GM23338 (cell line): ENCODE measurements around the gene KIF19. TPM values are rescaled to one million over a fixed set of nuclear protein-coding genes. Genes with fewer than 3 reads are reported as not detected.

Experiments
- ATAC-seq: fragments of 200-7000 bp; cut with Tn5 transposase; 3 replicates; pipeline ENCODE4 v1.9.1; 2020
- DNase-seq: peaks from one replicate; pipeline ENCODE4 v3.0.0-alpha.2; 2015; ENCODE audit warnings: low spot score
- H2AFZ ChIP-seq: fragments of 200-600 bp; sonication (generic); 2 replicates; pipeline ENCODE4 v1.8.0; 2016; ENCODE audit warnings: antibody characterized with exemption, mild to moderate bottlenecking, moderate library complexity
- H3F3A ChIP-seq: fragments of 200-600 bp; sonication (generic); replicated peaks from 2 replicates; pipeline ENCODE4 v1.8.0; 2017; ENCODE audit warnings: antibody characterized with exemption, mixed run types, low read depth
- H3K27ac ChIP-seq: fragments of 200-600 bp; sonication (generic); 2 replicates; pipeline ENCODE4 v1.6.1; 2016; ENCODE audit warnings: low read depth
- H3K27me3 ChIP-seq: fragments of 200-600 bp; sonication (generic); 2 replicates; pipeline ENCODE4 v1.8.0; 2016; ENCODE audit warnings: mild to moderate bottlenecking, mixed run types, moderate library complexity; ENCODE audit not compliant: insufficient read depth
- H3K36me3 ChIP-seq: fragments of 200-600 bp; sonication (generic); 2 replicates; pipeline ENCODE4 v1.8.0; 2016; ENCODE audit warnings: mild to moderate bottlenecking; ENCODE audit not compliant: insufficient read depth
- H3K4me1 ChIP-seq: fragments of 200-600 bp; sonication (generic); 2 replicates; pipeline ENCODE4 v1.8.0; 2016; ENCODE audit warnings: mild to moderate bottlenecking, moderate library complexity; ENCODE audit not compliant: insufficient read depth
- H3K4me2 ChIP-seq: fragments of 200-600 bp; sonication (generic); 2 replicates; pipeline ENCODE4 v1.7.1; 2017; ENCODE audit warnings: mixed run types
- H3K4me3 ChIP-seq: fragments of 200-600 bp; sonication (generic); 2 replicates; pipeline ENCODE4 v1.6.1; 2016; ENCODE audit warnings: mixed run types
- H3K79me2 ChIP-seq: fragments of 200-600 bp; sonication (generic); replicated peaks from 2 replicates; pipeline ENCODE4 v1.8.0; 2017; ENCODE audit warnings: mild to moderate bottlenecking; ENCODE audit not compliant: insufficient read depth
- H3K9me2 ChIP-seq: fragments of 200-600 bp; sonication (generic); 2 replicates; pipeline ENCODE4 v1.8.0; 2017; ENCODE audit not compliant: insufficient read depth
- H4K20me1 ChIP-seq: fragments of 200-600 bp; sonication (generic); replicated peaks from 2 replicates; pipeline ENCODE4 v1.8.0; 2017; ENCODE audit warnings: mild to moderate bottlenecking; ENCODE audit not compliant: insufficient read depth
- H3K27ac Mint-ChIP-seq: 2 replicates; pipeline ENCODE4 v1.8.0; 2020; ENCODE audit warnings: inconsistent platforms, mild to moderate bottlenecking, moderate library complexity, mixed read lengths
- H3K27me3 Mint-ChIP-seq: 3 replicates; pipeline ENCODE4 v1.8.0; 2022; ENCODE audit warnings: low read depth, mild to moderate bottlenecking, moderate library complexity, mixed read lengths, inconsistent platforms; ENCODE audit not compliant: insufficient read depth, poor library complexity
- H3K36me3 Mint-ChIP-seq: 3 replicates; pipeline ENCODE4 v1.8.0; 2021; ENCODE audit warnings: low read depth, mild to moderate bottlenecking, inconsistent platforms, moderate library complexity, mixed read lengths
- H3K4me1 Mint-ChIP-seq: 3 replicates; pipeline ENCODE4 v1.8.0; 2020; ENCODE audit warnings: mild to moderate bottlenecking, inconsistent platforms, mixed read lengths
- H3K4me3 Mint-ChIP-seq: 3 replicates; pipeline ENCODE4 v1.8.0; 2021; ENCODE audit warnings: moderate library complexity, mild to moderate bottlenecking, inconsistent platforms, mixed read lengths
- H3K9me3 Mint-ChIP-seq: 3 replicates; pipeline ENCODE4 v1.8.0; 2020; ENCODE audit warnings: moderate library complexity, mild to moderate bottlenecking, inconsistent platforms, mixed read lengths
- ZNF462 ChIP-seq: fragments of 250-450 bp; sonication (Bioruptor Pico); IDR thresholded peaks from 2 replicates; pipeline ENCODE4 v1.5.0; 2020; ENCODE audit warnings: mild to moderate bottlenecking, moderate library complexity
- polyA plus RNA-seq: library from polyadenylated mRNA; unstranded; fragments of >200 nt; fragmentation: Nextera tagmentation; extraction: Ambion mirVana; gene quantifications from 2 replicates; pipeline ENCODE4 v1.2.1, GENCODE V29; 2016
- total RNA-seq: library from RNA; depleted of rRNA; stranded (reverse); fragments of >200 nt; shearing (Covaris generic); gene quantifications from 2 replicates; pipeline ENCODE4 v1.2.3, GENCODE V29; 2014
- TF ChIP-seq, protein P1 (sequence below), 2 experiments: fragments of 200-600 bp in 1 of 2; sonication (generic) in 1 of 2; conservative IDR thresholded peaks; 2 replicates each; pipeline versions ENCODE4 v1.5.1 to v1.6.1; 2016 to 2017; ENCODE audit warnings: antibody characterized with exemption in 2 of 2, low read depth in 2 of 2, mild to moderate bottlenecking in 2 of 2, moderate library complexity in 1 of 2

Gene KIF19
- total and polyA plus RNA-seq, 2 experiments from 2014 or later = 0.35 to 0.36 TPM

DNA sequence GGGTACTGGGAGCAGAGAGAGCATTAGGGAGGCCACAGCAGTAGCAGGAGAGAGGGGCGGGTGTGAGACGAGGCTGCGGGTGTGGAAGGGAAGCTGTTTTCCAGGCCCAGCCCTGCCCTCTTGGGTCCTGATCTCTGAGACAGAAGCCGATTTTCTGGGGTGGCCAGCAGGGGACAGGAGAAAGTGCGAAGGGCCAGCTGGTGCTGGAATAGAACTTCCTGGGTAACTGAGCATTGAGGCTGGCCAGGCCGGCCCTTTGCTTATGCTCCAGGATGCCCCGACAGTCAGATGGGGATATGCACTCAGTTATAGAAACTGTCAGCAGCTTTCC, 34.8 kb downstream of the KIF19 start:
- H3K27ac ChIP-seq = no peak overlapping the region
- no peaks in the 10 kb centered on the region for H3K9me3 Mint-ChIP-seq
- H3K4me2 ChIP-seq = peak overlapping the region; percentile 78

More for the DNA sequence above, 34.8 kb downstream of the KIF19 start:
- H4K20me1 ChIP-seq = no peaks in the 10 kb centered on the region; the same call in 1 of the 2 replicates
- peaks cover 14% of the 10 kb centered on the region for H3K4me1 ChIP-seq
- no peak for ATAC-seq
- no peaks in the 10 kb centered on the region for H3K36me3 ChIP-seq
- Mint-ChIP-seq H3K4me1 (peaks cover 35% of the 10 kb centered on the region), H3K36me3 (peaks cover 6% of the 10 kb centered on the region; the same call in 2 of the 3 replicates), H3K27me3 (peaks cover 23% of the 10 kb centered on the region), H3K27ac (no peak overlapping the region; the same call in 1 of the 2 replicates), H3K4me3 (peak overlapping the region; percentile 72)
- H3K9me2 ChIP-seq = no peaks in the 10 kb centered on the region
- no peak for TF ChIP-seq ZNF462 (CRISPR knock-in tag)
- TF ChIP-seq, protein P1, sequence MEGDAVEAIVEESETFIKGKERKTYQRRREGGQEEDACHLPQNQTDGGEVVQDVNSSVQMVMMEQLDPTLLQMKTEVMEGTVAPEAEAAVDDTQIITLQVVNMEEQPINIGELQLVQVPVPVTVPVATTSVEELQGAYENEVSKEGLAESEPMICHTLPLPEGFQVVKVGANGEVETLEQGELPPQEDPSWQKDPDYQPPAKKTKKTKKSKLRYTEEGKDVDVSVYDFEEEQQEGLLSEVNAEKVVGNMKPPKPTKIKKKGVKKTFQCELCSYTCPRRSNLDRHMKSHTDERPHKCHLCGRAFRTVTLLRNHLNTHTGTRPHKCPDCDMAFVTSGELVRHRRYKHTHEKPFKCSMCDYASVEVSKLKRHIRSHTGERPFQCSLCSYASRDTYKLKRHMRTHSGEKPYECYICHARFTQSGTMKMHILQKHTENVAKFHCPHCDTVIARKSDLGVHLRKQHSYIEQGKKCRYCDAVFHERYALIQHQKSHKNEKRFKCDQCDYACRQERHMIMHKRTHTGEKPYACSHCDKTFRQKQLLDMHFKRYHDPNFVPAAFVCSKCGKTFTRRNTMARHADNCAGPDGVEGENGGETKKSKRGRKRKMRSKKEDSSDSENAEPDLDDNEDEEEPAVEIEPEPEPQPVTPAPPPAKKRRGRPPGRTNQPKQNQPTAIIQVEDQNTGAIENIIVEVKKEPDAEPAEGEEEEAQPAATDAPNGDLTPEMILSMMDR (conservative IDR thresholded peaks at IDR 0.05; ENCODE audit: low read depth in 2 of 2) = peak in 1 of 2 experiments; percentile 23; a peak in 2 of 4 replicates
- H3F3A ChIP-seq = no peaks in the 10 kb centered on the region
- DNase-seq = peak; percentile 19
- peak overlapping the region; percentile 51; the same call in 1 of the 2 replicates for H3K4me3 ChIP-seq
- peaks cover 24% of the 10 kb centered on the region for H3K27me3 ChIP-seq
- peak overlapping the region; percentile 87; the same call in 1 of the 2 replicates for H2AFZ ChIP-seq
- H3K79me2 ChIP-seq = no peaks in the 10 kb centered on the region
